SH-SY5Y (cell line): ENCODE measurements around the gene DAGLA.
A peak's percentile ranks its signal among the peaks of the same experiment; 100 is the strongest.

Experiments
- GATA2 ChIP-seq: IDR thresholded peaks from 2 replicates; pipeline ENCODE4 v1.6.1; 2011; ENCODE audit warnings: mild to moderate bottlenecking, low read depth, low read length
- GATA3 ChIP-seq: IDR thresholded peaks from 2 replicates; pipeline ENCODE4 v1.6.1; 2011; ENCODE audit warnings: low read depth, mild to moderate bottlenecking, low read length, moderate library complexity

GRCh38 chr11:61712314-61712713, 32.1 kb downstream of the DAGLA start:
- TF ChIP-seq GATA2 (peak; percentile 70), GATA3 (no peak)
